Activated naive CD8-positive, alpha-beta T cell treated with anti-CD3 and anti-CD28 coated beads, Interleukin-2, amount 50 U/mL, for 24 hours (primary cell): ENCODE measurements around the gene PAX6.

Experiments used
- ATAC-seq: fragments of 150-1000 bp; cut with Tn5 transposase; one replicate; pipeline ENCODE4 v1.10.0; 2021
- DNase-seq: peaks from one replicate; pipeline ENCODE4 v3.0.0; 2021
- H3K27ac Mint-ChIP-seq: one replicate; pipeline ENCODE4 v1.8.0; 2021; ENCODE audit warnings: mild to moderate bottlenecking, mixed read lengths
- H3K27me3 Mint-ChIP-seq: one replicate; pipeline ENCODE4 v1.8.0; 2021; ENCODE audit warnings: mixed read lengths
- H3K36me3 Mint-ChIP-seq: one replicate; pipeline ENCODE4 v1.8.0; 2021; ENCODE audit warnings: low read depth, mixed read lengths
- H3K4me1 Mint-ChIP-seq: one replicate; pipeline ENCODE4 v1.8.0; 2021; ENCODE audit warnings: mixed read lengths
- H3K4me3 Mint-ChIP-seq: one replicate; pipeline ENCODE4 v1.8.0; 2021; ENCODE audit warnings: mild to moderate bottlenecking, moderate library complexity, mixed read lengths
- H3K9me3 Mint-ChIP-seq: one replicate; pipeline ENCODE4 v1.8.0; 2021; ENCODE audit warnings: mixed read lengths

Gene PAX6

DNA sequence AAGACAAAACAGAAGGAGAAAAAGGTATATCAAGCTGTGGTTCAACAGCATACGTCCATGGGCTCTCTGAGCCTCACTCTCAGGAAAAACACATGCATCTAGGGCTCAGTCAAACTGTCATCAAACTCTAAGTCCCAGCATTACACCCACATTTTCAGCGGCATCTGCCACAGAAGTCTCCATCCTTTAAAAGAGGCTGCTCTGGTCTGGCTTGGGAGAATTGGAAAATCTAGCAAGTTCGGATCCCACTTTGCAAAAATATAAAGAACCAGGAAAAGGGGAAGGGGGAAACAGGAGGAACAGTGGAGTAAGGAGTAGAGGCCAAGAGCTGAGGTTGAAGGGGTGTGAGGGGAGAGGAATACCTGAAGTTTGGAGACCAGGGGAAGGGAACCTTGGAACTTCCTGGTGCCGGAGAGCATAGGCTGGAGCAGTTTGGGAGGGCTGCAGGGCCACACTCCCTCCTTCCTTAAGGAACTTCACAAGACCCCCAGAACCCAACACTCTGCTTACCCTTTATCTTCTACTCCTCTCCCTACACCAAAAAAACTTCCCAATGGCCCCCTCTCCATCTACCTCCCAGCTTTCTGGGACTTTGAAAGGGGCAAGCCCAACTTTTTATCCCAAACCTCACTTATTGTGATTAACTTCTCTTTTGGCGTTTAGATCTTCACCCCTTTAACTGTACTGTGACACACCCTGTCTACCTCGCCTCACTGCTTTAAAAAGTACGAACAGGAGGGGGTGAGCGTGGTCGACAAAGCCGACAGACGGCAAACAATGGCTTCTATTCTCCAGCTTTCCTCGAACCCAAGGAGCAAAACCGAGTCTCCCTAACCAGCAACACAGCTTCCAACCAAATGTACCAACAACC, 4.0 kb downstream of the PAX6 start:
- DNase-seq: no peak
- no peak for ATAC-seq
- Mint-ChIP-seq H3K27me3 (peaks cover 85% of the 10 kb centered on the region), H3K36me3 (peaks cover 6% of the 10 kb centered on the region), H3K9me3 (no peaks in the 10 kb centered on the region), H3K4me1 (peaks cover 40% of the 10 kb centered on the region), H3K4me3 (no peak overlapping the region), H3K27ac (no peak overlapping the region)

DNA sequence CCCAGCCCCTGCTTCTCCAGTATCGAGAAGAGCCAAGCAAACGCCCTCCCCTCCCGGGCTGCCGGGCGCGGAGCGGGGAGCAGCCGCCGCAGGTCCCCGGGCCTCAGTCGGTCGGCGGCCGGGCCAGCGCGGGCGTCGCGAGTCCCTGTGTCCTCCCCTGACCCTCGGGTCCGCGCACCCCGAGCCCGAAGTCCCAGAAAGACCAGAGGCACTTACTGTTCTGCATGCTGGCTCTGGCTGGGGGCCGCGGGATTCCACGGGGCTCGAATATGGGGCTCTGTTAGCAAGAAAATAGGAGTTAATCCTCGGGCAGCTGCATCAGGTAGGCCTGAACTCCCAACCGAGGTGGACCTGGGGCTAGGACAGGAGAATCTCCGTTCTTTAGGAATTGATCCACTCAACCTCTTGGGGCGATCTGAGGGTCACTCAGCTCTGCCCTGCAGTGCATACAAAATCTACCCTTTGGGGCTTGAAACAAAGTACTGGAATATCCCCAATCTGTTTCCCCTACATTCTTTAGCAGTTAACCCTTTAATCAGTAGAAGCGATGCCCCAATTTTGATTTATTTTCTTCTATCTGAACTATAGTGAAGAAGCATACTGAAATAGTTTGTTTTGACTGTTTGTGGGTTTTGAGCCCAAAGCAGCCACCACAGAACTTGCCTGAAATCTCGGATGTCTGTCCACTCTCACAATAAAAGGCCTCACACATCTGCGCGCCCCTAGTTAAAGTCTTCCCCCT, 4.8 kb downstream of the PAX6 start:
- H3K27ac Mint-ChIP-seq: no peak overlapping the region
- peaks cover 36% of the 10 kb centered on the region for H3K4me1 Mint-ChIP-seq
- DNase-seq (no peak), ATAC-seq (no peak)
- H3K27me3 Mint-ChIP-seq: peaks cover 87% of the 10 kb centered on the region
- H3K4me3 Mint-ChIP-seq: no peak overlapping the region
- no peaks in the 10 kb centered on the region for H3K9me3 Mint-ChIP-seq
- H3K36me3 Mint-ChIP-seq: peaks cover 6% of the 10 kb centered on the region

DNA sequence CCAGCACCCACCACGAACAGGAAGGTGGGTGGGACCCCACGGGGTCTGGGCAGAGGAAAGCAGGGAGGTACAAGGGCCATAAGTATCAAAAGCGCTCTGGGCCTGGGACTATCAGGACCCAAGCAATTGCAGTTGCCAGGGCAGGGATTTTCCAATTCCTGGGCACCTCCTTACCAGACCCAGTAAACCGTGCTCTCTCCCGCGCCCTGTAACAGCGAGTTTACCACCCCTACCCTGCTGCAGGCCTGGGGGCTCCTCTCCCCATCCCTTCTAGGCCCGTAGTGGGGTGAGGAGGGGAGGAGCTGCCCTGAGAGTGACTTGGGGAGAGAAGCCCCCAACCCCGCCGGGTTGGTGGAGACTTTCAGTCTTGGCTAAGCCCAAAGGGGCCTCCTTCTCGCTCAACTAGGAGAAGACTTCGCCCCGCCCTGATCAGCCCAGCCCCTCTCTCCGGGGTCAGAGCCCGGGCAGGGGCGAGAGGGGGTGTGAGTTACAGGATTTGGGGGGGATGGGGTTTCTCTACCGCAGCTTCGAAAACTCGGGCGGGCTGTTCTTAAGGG, 5.4 kb downstream of the PAX6 start:
- H3K27me3 Mint-ChIP-seq: peaks cover 87% of the 10 kb centered on the region
- H3K36me3 Mint-ChIP-seq: peaks cover 6% of the 10 kb centered on the region
- H3K27ac Mint-ChIP-seq: no peak overlapping the region
- DNase-seq (no peak), ATAC-seq (no peak)
- no peak overlapping the region for H3K4me3 Mint-ChIP-seq
- H3K4me1 Mint-ChIP-seq: peaks cover 32% of the 10 kb centered on the region
- H3K9me3 Mint-ChIP-seq: peaks cover under 1% of the 10 kb centered on the region

DNA sequence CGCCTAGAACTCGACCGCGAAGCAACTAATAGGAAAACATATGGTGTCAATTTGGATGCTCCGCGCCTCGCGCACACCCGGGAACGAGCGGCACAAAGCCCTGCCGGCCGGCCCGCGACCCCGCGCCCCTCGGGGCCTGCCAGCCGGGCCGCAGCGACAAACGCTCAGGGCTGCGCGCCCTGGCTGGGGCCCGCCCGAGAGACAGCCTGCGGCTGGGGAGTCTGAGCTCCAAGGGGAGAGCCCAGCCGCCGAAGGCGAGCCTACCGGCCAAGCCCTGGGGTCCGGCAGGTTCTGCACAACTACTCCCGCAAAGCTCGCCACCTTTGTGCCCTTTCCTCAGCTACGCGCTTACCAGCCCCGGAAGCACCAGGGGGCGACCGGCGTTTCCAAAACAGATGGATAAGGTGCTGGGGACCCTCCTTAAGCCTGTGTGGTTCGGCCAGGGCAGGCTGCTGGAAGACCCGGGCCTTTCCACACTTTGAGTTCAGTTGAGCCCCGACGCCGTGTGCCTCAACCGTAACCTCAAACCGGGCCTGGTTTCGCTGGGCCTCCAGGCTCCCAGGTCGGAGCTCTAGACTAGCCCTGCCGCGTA, 6.0 kb downstream of the PAX6 start:
- Mint-ChIP-seq H3K27ac (peak overlapping the region; percentile 60), H3K9me3 (peaks cover 7% of the 10 kb centered on the region), H3K4me1 (peaks cover 33% of the 10 kb centered on the region), H3K36me3 (peaks cover 6% of the 10 kb centered on the region), H3K4me3 (peak overlapping the region; percentile 55), H3K27me3 (peaks cover 91% of the 10 kb centered on the region)
- no peak for ATAC-seq
- DNase-seq: no peak

DNA sequence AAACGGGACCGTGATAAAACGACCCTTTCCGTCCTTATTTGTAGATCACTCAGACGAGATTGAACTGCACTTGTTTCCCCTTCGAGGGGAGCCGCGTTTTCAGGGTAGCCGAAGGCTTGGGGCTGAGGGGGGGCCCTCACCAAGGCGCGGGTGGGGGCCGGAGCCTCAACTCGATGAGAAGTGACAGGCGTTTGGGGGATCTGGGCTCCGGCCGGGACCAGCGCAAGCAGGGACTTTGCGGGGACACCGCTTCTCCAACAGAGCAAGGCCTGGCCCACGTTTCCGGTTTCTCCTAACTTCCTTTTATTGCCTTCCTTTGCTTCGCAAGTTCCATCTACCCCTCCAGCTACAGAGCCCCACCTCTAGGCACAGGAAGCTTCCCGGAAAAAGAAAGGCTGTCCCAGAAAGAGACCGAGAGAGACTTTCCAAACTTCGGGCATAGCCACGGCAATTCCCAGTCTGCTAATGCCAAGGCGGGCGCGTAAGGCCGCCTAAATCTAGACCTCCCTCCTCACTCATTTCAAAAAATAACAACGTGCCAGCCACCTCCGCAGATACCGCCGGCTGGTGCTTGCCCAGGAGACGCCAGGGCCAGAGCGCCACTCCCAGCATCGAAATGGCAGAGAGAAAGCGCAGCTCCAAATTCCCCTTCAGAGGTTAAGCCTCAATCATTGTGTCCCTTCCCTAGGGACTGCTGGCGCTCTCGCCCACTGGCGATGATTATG, 6.6 kb downstream of the PAX6 start:
- ATAC-seq (peak; percentile 16), DNase-seq (no peak)
- Mint-ChIP-seq H3K4me3 (peak overlapping the region; percentile 55), H3K36me3 (peaks cover 7% of the 10 kb centered on the region), H3K4me1 (peaks cover 34% of the 10 kb centered on the region), H3K9me3 (peaks cover 9% of the 10 kb centered on the region), H3K27ac (peak overlapping the region; percentile 60), H3K27me3 (peaks cover 92% of the 10 kb centered on the region)

DNA sequence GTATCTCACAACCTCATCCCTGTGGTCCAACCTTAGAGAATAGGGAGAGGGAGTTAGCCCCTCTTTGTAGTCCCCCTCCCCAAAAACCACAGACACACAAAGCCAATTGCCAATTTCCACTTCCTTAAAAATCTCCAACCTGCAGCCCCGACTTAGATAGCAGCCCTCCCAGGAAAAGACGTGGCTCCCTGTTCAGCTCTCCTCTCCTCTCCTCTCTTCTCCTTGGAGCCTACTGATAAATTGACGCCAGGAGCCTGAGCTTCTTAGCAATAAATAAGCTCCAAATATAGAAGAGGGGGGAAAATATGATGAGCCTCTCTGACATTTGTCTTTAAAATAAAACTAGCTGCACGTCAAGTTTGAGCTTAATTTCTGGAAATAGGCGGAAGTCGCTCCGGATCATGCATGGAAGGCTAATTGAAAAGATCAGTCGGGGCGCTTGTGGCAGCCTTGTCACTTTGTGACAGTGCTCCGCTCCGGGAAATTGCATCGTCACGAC, 7.3 kb downstream of the PAX6 start:
- Mint-ChIP-seq H3K27ac (peak overlapping the region; percentile 27), H3K9me3 (peaks cover 9% of the 10 kb centered on the region), H3K4me3 (peak overlapping the region; percentile 55), H3K4me1 (peaks cover 31% of the 10 kb centered on the region), H3K36me3 (peaks cover 5% of the 10 kb centered on the region), H3K27me3 (peaks cover 91% of the 10 kb centered on the region)
- DNase-seq: no peak
- ATAC-seq: no peak

DNA sequence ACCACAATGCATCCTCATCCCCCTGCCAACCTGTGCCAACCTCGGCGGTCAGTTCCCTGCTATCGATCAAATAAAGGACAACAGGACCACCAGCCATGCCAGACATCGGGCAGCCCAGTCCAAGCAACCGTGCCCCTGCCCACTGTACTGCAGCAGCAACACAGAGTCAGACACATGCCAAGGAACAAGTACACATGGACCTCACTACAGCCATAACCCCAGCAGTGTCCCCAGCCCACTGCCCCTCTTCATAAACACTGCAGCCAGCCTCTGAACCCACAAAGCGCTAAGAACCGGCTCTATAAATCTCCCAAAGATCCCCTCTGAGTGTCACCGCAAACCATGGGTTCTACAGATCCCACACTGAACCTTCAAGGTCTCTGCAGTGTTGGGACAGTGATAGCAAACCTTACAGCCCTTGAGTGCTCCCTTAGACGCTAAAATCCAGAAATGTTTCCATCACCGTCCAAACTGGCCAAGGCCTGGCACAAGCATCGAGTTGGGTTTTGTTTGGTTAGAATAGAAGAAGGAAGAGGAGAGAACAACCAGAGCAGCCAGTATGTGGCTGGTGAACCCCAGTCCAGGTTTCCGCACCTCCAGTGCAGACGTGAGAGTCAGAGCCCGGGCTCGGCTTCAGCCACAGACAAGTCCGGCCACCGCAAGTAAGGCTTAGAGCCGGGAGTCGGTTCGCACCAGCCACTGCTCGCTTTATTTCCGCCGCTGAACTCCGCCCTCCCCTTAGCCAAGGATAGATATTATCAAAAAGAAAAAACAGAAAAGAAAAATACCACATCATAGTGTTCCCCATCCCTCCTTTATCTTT, 7.9 kb downstream of the PAX6 start:
- peaks cover 89% of the 10 kb centered on the region for H3K27me3 Mint-ChIP-seq
- DNase-seq: no peak
- H3K27ac Mint-ChIP-seq: no peak overlapping the region
- H3K4me3 Mint-ChIP-seq: peak overlapping the region; percentile 55
- peaks cover 9% of the 10 kb centered on the region for H3K9me3 Mint-ChIP-seq
- no peak for ATAC-seq
- peaks cover 5% of the 10 kb centered on the region for H3K36me3 Mint-ChIP-seq
- peaks cover 31% of the 10 kb centered on the region for H3K4me1 Mint-ChIP-seq

DNA sequence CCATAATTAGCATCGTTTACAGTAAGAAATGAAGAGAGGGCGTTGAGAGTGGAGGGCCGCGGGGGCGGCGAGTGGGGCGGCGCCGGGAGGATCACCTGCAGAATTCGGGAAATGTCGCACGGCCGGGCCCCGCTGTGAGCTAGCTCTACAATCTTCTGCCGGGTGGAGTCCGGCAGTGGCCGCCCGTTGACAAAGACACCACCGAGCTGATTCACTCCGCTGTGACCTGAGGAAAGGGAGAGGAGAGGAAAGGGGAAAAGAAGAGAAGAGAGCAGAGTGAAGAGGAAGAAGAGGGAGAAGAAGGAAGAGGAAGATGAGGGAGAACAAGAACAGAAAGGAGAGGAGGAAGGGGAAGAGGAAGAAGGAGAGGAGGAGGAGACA, 8.5 kb downstream of the PAX6 start:
- Mint-ChIP-seq H3K4me3 (no peak overlapping the region), H3K9me3 (peaks cover 9% of the 10 kb centered on the region), H3K4me1 (peaks cover 34% of the 10 kb centered on the region), H3K27me3 (peaks cover 87% of the 10 kb centered on the region), H3K27ac (no peak overlapping the region), H3K36me3 (peaks cover 5% of the 10 kb centered on the region)
- ATAC-seq: no peak
- DNase-seq: no peak

DNA sequence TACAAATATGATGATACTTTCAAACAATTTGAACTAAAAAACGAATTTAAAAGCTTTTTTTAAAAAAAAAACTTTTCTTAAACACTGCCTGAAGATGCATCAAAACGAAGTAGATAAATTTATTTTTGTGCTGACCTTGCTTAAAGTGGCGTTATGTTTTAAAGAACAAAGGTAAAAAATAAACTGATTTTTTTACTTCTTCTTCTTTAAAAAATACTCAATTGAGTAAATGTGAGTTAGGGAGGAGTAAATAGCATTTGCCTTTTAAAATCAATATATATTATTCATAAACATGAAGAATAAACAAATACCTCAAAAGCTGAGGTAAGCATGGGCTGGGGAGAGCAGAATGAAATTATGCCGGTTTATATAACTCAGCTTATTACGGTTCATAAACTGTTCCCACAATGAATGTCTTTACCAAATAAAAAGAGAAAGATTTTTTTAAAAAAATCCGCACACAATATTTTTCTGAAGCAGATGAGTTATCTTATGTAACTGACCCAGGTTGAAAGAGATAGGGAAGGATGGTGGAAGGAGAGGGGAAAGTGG, 9.0 kb downstream of the PAX6 start:
- no peak for DNase-seq
- no peak overlapping the region for H3K4me3 Mint-ChIP-seq
- H3K27me3 Mint-ChIP-seq: peaks cover 87% of the 10 kb centered on the region
- peaks cover 37% of the 10 kb centered on the region for H3K4me1 Mint-ChIP-seq
- no peak overlapping the region for H3K27ac Mint-ChIP-seq
- H3K9me3 Mint-ChIP-seq: peaks cover 9% of the 10 kb centered on the region
- ATAC-seq: no peak
- H3K36me3 Mint-ChIP-seq: peaks cover 7% of the 10 kb centered on the region

DNA sequence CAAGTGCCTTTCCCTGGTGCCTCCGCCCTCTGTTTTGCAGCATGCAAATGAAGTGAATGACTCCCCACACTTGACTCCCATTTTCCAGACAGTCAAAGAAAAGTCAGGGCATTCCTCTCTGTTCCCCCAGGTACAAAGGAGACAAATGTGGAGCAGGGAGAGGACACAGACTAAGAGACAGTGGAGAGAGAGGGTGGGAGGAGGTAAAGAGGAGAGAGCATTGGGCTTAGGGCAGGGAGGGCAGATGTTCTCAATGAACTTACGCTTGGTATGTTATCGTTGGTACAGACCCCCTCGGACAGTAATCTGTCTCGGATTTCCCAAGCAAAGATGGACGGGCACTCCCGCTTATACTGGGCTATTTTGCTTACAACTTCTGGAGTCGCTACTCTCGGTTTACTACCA, 9.8 kb downstream of the PAX6 start:
- H3K27me3 Mint-ChIP-seq: peaks cover 87% of the 10 kb centered on the region
- H3K9me3 Mint-ChIP-seq: peaks cover 9% of the 10 kb centered on the region
- H3K36me3 Mint-ChIP-seq: peaks cover 5% of the 10 kb centered on the region
- H3K4me3 Mint-ChIP-seq: no peak overlapping the region
- DNase-seq (no peak), ATAC-seq (no peak)
- H3K27ac Mint-ChIP-seq: no peak overlapping the region
- peaks cover 35% of the 10 kb centered on the region for H3K4me1 Mint-ChIP-seq

DNA sequence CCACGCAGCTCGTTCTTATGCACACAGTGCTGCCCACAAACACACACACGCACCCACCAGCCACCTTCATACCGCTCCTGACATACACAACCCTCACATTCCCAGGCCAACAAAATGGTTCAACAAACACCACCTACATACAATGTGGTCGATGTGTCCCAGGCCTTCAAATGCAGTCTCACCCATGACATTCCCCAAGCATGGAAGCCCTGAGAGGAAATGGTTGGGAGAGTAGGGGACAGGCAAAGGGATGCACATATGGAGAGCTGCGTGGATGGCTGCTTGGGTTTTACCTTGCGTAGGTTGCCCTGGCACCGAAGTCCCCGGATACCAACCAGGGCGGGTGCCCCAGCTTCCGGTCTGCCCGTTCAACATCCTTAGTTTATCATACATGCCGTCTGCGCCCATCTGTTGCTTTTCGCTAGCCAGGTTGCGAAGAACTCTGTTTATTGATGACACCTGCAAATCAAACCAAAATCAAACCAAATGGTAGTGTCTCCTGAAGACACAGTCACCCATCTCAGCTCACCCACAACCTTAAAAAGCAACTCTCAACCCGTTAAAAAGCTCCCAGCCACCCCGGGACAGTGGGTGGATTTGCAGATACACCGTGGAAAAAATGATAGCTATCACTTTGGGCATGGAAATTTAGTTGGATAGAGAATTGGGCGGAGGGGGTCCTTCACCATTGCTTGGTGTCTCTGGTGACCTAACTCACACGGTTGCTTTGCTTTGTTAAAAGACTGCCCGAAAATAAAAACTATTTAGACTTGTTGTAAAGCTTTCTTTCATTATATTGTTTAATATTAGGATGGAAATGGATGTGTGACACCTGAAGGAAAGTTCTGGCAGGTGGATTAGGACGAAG, 10.5 kb downstream of the PAX6 start:
- peaks cover 91% of the 10 kb centered on the region for H3K27me3 Mint-ChIP-seq
- peaks cover 9% of the 10 kb centered on the region for H3K9me3 Mint-ChIP-seq
- H3K36me3 Mint-ChIP-seq: peaks cover 5% of the 10 kb centered on the region
- H3K27ac Mint-ChIP-seq: no peak overlapping the region
- ATAC-seq (no peak), DNase-seq (no peak)
- H3K4me3 Mint-ChIP-seq: no peak overlapping the region
- H3K4me1 Mint-ChIP-seq: peaks cover 34% of the 10 kb centered on the region
